ENCODE results near the gene ANKRD26.

The ANKRD26 gene

DNA sequence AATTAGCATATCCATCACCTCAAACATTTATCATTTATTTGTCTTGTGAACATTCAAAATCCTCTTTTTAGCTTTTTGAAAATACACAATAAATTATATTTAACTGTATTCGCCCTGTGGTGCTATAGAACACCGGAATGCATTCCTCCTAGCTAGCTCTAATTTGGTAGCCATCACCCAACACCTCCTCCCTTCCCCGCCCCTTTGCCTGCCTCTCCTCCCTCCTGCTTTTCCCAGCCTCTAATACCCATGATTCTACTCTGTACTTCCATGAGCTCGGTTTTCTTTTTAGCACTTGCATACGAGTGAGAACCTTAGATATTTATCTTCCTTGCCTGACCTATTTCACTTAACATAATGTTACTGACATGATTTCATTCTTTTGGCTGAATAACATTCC is 80.1 kb downstream of the ANKRD26 start:
- DNase-seq (ENCODE audit: low read depth in 2 of 2): no peak

DNA sequence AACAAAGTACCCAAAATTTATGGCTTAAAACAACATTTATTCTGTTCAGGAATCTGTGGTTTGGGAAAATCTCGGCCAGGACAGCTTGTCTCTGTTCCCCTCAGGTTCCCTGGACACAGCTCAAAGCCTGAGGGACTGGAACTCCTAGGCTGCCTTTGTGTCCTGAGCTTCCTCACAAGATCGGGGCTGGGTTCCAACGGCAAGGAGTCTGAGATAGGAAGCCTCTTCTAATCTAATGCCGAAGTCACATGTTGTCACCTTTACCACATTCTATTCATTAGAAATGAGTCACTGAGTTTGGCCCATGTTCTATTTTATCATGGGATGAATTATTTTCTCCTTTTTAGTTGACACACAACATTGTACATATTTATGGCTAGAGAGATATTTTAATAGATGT is 80.5 kb downstream of the ANKRD26 start:
- no peak for DNase-seq (ENCODE audit: low read depth in 2 of 2)

DNA sequence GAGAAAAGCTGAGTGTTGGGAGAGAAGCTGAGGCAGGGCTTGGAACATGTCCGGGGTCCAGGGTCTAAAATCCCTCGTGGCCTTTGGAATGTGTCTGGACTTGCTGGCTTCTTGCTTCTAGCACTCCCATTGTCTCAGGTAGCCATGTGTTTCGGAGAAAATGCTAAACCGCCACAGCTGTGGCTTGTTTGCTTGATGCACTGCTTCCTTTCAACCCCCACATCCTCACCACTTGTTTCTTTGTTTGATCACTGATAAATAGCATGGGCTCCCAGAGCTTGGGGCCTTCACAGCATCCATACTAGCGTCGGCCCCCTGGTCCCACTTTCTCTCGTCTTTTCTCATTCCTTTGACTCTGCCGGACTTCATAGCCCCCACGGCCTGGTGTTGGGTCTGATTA is 102.7 kb downstream of the ANKRD26 start:
- no peak for DNase-seq (ENCODE audit: low read depth in 2 of 2)

DNA sequence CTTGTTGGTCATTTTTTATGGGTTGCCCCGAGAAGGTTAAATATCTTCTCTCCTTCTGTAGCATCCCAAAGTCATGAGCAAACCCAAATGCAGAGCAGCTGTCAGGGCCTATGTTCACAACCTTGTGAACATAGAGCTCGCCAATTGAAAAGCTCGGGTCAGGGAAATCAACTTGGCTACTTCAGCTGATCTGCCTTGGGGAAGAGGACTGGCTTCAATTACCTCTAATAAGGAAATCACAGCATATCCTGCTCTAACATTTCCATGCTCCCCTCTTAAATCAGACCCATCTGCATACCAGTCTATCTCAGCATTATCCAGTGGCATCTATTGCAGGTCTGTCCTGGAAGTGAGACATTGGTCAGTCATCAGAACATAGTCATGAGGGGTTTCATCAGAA is 105.6 kb downstream of the ANKRD26 start:
- no peak for DNase-seq (ENCODE audit: low read depth in 2 of 2)

DNA sequence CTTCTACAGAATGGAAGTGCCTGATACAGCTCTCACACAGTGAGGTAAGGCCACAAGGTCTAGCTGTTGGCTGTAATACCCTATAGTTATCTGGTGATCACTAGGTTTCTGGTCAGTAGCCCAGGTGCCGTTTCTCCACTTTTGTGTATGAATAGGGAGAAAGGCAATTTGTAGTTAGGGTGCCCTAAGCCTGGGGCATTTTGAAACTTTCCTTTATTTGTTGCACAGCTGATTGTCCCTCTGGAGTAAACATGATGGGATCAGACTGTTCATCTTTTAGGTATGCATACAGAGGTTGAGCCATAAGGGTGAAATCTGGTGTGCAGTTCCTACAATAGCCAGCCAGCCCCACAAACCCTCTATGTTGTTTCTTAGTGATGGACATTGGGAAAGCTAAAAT is 112.4 kb downstream of the ANKRD26 start:
- DNase-seq (ENCODE audit: low read depth in 2 of 2): no peak

DNA sequence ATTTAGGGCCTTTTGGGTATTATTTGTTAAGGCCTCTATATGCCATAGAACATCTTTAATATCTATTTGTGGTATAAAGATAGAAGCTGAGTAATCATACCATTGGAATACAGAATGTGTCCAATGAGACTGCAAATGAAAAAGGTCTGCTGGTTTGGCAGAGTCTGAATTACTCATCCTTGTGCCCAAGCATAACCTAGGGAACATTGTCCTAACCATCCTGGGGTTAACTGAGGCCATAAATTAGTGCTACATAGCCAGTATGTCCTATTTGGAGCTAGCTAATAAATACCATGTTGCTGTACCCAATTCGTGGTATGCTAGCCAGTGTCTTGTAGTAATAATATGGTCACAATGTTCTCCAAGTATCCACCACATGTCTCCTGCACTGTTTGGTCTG is 117.1 kb downstream of the ANKRD26 start:
- no peak for DNase-seq (ENCODE audit: low read depth in 2 of 2)

DNA sequence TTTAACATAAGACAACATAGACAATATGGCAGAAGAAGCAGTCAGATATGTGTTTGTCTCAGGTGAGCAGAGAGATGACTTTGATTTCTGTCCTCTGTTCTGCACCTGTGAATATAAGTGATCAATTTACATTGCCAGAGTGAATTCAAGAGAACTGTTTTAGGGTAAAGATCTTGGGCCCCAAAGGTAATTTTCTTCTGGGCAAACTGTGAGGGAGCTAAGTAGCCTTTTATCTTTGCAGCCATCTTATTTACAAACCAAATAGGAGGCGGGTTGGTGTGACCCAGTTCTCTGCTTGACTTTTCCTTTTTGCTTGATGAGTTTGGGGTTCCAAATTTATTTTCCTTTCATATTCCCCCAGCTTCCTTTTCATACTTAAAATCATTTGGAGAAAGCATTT is 118.2 kb downstream of the ANKRD26 start:
- DNase-seq (ENCODE audit: low read depth in 2 of 2): no peak

DNA sequence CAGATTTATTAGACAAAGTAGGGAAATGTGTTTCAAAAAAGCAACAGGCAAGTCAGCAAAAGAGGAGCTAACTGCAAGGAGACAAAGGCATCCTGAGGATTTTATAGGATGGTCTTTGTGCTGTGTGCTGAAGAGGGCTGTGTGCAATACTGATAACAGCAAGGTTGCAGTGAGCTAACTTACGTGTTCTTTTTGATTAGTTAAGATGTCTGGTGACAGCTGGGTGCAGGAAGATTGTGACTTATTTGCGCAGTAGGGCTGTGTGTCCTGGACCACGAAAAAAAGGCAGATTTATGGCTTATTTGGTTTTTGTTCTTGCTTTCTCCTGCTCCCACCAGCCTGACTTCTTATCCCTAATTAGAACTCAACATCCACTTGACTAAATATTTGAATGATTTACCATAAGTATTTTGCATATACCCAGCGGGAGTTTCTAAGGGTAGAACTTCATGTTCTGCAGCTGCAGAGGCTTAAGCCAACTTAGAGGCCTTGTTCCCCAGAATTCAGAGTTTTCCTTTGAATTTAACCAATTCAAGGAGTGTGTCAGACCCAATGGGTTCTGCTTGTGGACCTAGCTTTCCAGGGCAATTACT is 119.0 kb downstream of the ANKRD26 start:
- DNase-seq (ENCODE audit: low read depth in 2 of 2): no peak

DNA sequence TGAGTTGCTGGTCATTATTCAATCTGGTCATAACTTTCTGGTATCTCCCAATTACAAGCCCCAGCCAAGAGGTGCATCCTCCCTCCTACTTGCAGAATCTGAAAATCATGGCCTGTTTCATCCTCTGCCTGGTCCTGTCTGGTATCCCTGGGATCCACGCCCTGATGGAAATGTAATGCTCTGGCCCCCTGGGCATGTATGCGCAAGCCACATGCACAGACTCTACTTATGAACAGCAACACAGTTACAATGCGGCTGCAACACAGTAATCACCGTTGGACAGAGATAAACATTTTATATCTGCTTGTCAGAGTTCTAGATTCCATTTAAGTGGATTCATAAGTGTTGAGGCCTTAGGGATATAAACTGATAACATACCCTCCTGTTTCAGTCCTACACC is 121.8 kb downstream of the ANKRD26 start:
- DNase-seq (ENCODE audit: low read depth in 2 of 2): no peak

DNA sequence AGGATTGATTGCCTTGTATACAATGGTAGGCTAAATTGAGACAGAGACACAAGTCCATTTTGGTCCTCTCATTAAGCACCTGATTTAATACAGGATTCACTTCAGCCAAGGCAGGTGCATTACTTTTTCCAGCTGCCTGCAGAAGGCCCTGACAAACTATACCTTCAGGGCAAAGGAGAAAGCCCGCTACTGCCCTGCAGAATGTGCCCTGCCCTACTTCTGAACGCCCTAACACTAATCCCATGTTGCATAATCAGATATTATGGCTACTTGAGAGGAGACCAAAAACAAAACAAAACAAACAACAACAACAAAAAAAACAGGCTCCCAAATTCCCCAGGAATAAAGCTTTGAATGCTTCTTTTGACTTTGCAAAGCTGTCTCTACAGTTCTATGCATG is 122.7 kb downstream of the ANKRD26 start:
- no peak for DNase-seq (ENCODE audit: low read depth in 2 of 2)

DNA sequence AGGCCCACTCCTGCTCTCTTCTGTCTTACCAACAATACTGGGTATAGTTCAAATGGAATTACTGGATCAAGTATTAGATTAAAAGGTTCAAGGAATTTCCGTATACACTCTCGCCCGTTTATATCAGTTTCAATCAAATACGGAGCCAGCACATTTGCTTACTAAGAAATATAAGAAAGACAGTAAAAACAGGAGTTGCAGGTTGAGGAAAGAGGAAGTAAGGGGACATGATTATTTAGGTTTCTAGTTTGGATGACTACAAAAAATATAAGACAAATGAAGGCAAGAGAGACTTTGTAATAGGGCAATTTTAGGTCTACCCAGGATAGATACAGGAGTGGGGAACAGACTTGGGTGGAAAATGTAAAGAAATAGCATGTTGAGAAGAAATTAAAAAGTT is 129.6 kb downstream of the ANKRD26 start:
- no peak for DNase-seq (ENCODE audit: low read depth in 2 of 2)

DNA sequence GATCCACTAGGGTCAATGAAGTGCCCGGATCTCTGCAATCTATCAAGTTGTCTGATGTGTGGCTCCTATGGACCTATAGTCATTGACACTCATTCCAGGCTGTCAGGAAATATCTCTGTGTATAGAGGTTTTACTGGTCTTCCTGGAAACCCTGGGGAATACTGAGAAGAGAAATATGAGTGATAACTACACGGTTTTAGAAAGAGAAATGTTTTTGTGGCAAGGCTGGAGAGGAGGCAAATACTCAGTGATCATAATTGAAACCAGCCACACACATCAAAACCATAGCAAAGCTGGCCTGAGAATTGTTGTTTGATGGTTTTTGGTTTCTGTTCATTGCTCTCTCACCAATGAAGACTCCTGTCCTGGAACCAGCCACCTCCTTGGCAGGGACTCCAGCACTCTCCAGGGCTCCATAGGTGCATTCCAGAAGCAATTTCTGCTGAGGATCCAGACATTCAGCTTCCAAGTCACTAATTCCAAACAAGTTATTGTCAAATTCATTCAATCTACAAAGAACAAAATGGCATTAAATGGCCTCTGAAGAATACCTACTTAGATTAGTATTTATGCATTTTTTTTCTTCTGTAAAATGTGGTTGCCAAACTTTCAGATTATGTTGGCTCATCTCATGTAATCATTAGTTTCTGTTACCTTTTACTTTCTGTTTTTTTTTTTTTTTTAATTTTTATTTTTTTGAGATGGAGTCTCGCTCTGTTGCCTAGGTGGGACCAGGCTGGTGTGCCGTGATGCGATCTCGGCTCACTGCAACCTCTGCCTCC is 131.0 kb downstream of the ANKRD26 start:
- no peak for DNase-seq (ENCODE audit: low read depth in 2 of 2)

DNA sequence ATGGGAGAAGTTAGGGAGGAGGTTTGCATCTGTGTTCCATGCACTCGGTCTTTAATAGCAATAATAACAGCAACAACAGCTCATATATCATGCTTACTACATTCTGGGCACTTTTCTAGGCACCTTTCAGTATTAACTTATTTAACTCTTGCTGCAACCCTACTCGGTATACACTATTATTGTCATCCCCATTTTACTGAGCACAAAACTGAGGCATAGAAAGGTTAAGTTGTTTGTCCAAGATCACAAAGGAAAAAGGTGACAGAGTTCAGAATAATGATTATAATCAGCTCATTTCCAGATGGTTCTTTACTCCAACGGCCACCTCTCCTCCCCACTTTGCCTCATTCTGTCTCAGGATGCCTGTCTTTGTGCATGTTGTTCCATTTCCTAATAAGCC is 137.5 kb downstream of the ANKRD26 start:
- DNase-seq (ENCODE audit: low read depth in 2 of 2): no peak

DNA sequence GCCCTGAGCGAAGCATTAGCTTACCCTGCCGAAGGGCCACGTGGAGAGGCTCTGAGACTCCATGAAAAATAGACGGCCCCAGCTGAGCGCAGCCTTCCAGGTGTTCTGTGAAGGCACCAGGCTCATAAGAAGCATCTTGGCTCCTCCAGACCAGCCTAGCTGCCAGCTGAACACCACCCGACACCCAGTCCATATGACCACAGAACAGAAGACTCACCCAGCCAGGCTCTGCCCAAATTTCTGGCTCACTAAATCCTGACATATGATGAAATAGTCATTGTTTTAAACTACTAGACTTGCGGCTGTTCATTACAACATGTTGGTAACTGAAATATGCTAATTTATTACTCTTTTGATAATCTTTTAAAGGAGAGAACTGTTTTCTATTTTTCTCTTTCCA is 140.0 kb downstream of the ANKRD26 start:
- no peak for DNase-seq (ENCODE audit: low read depth in 2 of 2)

DNA sequence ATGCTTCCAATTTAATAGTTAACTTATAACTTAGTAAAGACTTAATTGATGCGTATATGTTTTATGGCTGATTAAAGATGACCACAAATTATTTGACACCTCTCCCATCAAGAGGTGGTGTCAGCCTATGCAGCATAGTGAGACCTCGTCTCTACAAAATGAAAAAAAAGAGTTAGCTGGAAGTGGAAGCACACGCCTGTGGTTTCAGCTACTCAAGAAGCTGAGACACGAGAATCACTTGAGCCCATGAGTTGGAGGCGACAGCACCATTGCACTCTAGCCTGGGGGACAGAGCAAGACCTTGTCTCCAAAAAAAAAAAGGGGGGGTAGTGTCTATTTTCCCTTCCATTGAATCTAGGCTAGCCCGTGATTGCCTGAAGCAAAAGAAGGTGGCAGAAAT is 140.5 kb downstream of the ANKRD26 start:
- no peak for DNase-seq (ENCODE audit: low read depth in 2 of 2)

Data from stimulated activated CD4-positive, alpha-beta T cell treated with anti-CD3 and anti-CD28 coated beads, Interleukin-12 subunit alpha, Interleukin-12 subunit beta, amount 100 ng/mL, for 24 hours (primary cell).